Measurements from ENCODE around the gene ZBTB20.

- TF ChIP-seq, protein P1, sequence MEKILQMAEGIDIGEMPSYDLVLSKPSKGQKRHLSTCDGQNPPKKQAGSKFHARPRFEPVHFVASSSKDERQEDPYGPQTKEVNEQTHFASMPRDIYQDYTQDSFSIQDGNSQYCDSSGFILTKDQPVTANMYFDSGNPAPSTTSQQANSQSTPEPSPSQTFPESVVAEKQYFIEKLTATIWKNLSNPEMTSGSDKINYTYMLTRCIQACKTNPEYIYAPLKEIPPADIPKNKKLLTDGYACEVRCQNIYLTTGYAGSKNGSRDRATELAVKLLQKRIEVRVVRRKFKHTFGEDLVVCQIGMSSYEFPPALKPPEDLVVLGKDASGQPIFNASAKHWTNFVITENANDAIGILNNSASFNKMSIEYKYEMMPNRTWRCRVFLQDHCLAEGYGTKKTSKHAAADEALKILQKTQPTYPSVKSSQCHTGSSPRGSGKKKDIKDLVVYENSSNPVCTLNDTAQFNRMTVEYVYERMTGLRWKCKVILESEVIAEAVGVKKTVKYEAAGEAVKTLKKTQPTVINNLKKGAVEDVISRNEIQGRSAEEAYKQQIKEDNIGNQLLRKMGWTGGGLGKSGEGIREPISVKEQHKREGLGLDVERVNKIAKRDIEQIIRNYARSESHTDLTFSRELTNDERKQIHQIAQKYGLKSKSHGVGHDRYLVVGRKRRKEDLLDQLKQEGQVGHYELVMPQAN (conservative IDR thresholded peaks at IDR 0.05) = no peak
- no peak for TF ChIP-seq EP300 (IDR thresholded peaks at IDR 0.05; ENCODE audit: borderline replicate concordance in 1 of 2, control insufficient read depth in 1 of 2, low read depth in 2 of 2, low read length in 2 of 2)
- TF ChIP-seq ZNF24 (IDR thresholded peaks at IDR 0.05) = no peak
- no peak for TF ChIP-seq RAD21 (IDR thresholded peaks at IDR 0.05; ENCODE audit: insufficient read depth, low read depth, low read length)
- no peak for TF ChIP-seq TCF12 (IDR thresholded peaks at IDR 0.05; ENCODE audit: low read depth, low read length)
- no peak for TF ChIP-seq CEBPB (IDR thresholded peaks at IDR 0.05; ENCODE audit: borderline replicate concordance in 1 of 2, low read depth in 2 of 2, low read length in 2 of 2)
- no peak for TF ChIP-seq TAF1 (IDR thresholded peaks at IDR 0.05; ENCODE audit: borderline replicate concordance, low read depth, low read length)
- no peak for TF ChIP-seq CTCF (IDR thresholded peaks at IDR 0.05 in 2 of 3, conservative IDR thresholded peaks at IDR 0.05 in 1 of 3; ENCODE audit: control insufficient read depth in 2 of 3, extremely low read depth in 1 of 3, insufficient read depth in 1 of 3, low read depth in 3 of 3, low read length in 3 of 3)
- no peak for TF ChIP-seq TCF7 (IDR thresholded peaks at IDR 0.05; ENCODE audit: borderline replicate concordance)
- no peak for TF ChIP-seq RB1 (IDR thresholded peaks at IDR 0.05; ENCODE audit: borderline replicate concordance)
- TF ChIP-seq CEBPZ (IDR thresholded peaks at IDR 0.05; ENCODE audit: low read depth, low read length) = no peak
- no peak for TF ChIP-seq BRCA1 (IDR thresholded peaks at IDR 0.05; ENCODE audit: low read depth, low read length)
- TF ChIP-seq, protein P2, sequence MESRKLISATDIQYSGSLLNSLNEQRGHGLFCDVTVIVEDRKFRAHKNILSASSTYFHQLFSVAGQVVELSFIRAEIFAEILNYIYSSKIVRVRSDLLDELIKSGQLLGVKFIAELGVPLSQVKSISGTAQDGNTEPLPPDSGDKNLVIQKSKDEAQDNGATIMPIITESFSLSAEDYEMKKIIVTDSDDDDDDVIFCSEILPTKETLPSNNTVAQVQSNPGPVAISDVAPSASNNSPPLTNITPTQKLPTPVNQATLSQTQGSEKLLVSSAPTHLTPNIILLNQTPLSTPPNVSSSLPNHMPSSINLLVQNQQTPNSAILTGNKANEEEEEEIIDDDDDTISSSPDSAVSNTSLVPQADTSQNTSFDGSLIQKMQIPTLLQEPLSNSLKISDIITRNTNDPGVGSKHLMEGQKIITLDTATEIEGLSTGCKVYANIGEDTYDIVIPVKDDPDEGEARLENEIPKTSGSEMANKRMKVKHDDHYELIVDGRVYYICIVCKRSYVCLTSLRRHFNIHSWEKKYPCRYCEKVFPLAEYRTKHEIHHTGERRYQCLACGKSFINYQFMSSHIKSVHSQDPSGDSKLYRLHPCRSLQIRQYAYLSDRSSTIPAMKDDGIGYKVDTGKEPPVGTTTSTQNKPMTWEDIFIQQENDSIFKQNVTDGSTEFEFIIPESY (IDR thresholded peaks at IDR 0.05) = no peak
- no peak for TF ChIP-seq PML (IDR thresholded peaks at IDR 0.05; ENCODE audit: low read length)
These were observed 452.8 kb downstream of the ZBTB20 start for GRCh38 chr3:114694251-114694650.
